ENCODE measurements around the gene MINPP1. TPM values are rescaled to one million over a fixed set of nuclear protein-coding genes. Genes with fewer than 3 reads are reported as not detected.

MINPP1 gene
- total RNA-seq, 1 experiment from 2014 or later = 37.0 TPM

DNA sequence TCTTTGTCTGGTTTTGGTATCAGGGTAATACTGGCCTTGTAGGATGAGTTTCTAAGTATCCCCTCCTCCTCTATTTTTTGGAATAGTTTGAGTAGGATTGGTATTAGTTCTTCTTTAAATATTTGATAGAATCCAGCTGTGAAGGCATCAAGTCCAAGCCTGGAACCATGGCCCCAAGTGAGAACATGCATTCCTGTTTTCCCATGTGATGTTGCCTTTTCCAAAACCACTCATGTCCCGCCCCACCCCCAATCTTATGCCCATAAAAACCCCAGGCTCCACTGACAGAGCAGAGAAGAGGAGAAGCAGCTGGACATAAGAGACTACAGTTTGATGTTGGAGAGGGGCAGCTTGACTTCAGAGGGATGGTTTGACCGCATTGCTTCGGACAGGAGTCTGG is 71.2 kb downstream of the MINPP1 start:
- no peak overlapping the region for H3K4me3 ChIP-seq (ENCODE audit: low read depth in 2 of 2, low read length in 2 of 2)
- no peak for ATAC-seq
- intact Hi-C loops (cut with micrococcal nuclease; ENCODE audit: unreplicated experiment) (no loop called here), in situ Hi-C loops (cut with HindIII; ENCODE audit: low pct_unique_long_range_greater_than_20kb, low sequenced_read_pairs) (no loop called here)
- POLR2A ChIA-PET = no interaction called here
- DNase-seq (ENCODE audit: low read depth, low spot score) = no peak
- peaks cover 5% of the 10 kb centered on the region for H3K4me1 ChIP-seq (ENCODE audit: control insufficient read depth, insufficient read depth, low read length)
- H3K36me3 ChIP-seq (ENCODE audit: control insufficient read depth, insufficient read depth, low read length) = no peaks in the 10 kb centered on the region
- no peaks in the 10 kb centered on the region for H3K9me3 ChIP-seq (ENCODE audit: control insufficient read depth, insufficient read depth, low read depth, low read length)
- BruUV-seq (replicated peaks) = no TSS peak
- TF ChIP-seq POLR2AphosphoS5 (IDR thresholded peaks at IDR 0.05; ENCODE audit: low read depth, low read length) (no peak), TCF7L2 (IDR thresholded peaks at IDR 0.05; ENCODE audit: low read depth, low read length) (no peak), SIN3A (IDR thresholded peaks at IDR 0.05; ENCODE audit: borderline replicate concordance, insufficient read depth, low read depth, low read length) (no peak)
- TF ChIP-seq, protein P1, sequence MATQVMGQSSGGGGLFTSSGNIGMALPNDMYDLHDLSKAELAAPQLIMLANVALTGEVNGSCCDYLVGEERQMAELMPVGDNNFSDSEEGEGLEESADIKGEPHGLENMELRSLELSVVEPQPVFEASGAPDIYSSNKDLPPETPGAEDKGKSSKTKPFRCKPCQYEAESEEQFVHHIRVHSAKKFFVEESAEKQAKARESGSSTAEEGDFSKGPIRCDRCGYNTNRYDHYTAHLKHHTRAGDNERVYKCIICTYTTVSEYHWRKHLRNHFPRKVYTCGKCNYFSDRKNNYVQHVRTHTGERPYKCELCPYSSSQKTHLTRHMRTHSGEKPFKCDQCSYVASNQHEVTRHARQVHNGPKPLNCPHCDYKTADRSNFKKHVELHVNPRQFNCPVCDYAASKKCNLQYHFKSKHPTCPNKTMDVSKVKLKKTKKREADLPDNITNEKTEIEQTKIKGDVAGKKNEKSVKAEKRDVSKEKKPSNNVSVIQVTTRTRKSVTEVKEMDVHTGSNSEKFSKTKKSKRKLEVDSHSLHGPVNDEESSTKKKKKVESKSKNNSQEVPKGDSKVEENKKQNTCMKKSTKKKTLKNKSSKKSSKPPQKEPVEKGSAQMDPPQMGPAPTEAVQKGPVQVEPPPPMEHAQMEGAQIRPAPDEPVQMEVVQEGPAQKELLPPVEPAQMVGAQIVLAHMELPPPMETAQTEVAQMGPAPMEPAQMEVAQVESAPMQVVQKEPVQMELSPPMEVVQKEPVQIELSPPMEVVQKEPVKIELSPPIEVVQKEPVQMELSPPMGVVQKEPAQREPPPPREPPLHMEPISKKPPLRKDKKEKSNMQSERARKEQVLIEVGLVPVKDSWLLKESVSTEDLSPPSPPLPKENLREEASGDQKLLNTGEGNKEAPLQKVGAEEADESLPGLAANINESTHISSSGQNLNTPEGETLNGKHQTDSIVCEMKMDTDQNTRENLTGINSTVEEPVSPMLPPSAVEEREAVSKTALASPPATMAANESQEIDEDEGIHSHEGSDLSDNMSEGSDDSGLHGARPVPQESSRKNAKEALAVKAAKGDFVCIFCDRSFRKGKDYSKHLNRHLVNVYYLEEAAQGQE (IDR thresholded peaks at IDR 0.05; ENCODE audit: insufficient read depth in 1 of 2, low read depth in 2 of 2, low read length in 1 of 2) = no peak
- TF ChIP-seq, protein P2, sequence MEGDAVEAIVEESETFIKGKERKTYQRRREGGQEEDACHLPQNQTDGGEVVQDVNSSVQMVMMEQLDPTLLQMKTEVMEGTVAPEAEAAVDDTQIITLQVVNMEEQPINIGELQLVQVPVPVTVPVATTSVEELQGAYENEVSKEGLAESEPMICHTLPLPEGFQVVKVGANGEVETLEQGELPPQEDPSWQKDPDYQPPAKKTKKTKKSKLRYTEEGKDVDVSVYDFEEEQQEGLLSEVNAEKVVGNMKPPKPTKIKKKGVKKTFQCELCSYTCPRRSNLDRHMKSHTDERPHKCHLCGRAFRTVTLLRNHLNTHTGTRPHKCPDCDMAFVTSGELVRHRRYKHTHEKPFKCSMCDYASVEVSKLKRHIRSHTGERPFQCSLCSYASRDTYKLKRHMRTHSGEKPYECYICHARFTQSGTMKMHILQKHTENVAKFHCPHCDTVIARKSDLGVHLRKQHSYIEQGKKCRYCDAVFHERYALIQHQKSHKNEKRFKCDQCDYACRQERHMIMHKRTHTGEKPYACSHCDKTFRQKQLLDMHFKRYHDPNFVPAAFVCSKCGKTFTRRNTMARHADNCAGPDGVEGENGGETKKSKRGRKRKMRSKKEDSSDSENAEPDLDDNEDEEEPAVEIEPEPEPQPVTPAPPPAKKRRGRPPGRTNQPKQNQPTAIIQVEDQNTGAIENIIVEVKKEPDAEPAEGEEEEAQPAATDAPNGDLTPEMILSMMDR (IDR thresholded peaks at IDR 0.05) = no peak
- CTCF ChIA-PET = no interaction called here
- no peak overlapping the region for H3K27ac ChIP-seq (ENCODE audit: low read length)
- no peaks in the 10 kb centered on the region; the same call in 1 of the 2 replicates for H3K27me3 ChIP-seq (ENCODE audit: control insufficient read depth, insufficient read depth, low read length)

DNA sequence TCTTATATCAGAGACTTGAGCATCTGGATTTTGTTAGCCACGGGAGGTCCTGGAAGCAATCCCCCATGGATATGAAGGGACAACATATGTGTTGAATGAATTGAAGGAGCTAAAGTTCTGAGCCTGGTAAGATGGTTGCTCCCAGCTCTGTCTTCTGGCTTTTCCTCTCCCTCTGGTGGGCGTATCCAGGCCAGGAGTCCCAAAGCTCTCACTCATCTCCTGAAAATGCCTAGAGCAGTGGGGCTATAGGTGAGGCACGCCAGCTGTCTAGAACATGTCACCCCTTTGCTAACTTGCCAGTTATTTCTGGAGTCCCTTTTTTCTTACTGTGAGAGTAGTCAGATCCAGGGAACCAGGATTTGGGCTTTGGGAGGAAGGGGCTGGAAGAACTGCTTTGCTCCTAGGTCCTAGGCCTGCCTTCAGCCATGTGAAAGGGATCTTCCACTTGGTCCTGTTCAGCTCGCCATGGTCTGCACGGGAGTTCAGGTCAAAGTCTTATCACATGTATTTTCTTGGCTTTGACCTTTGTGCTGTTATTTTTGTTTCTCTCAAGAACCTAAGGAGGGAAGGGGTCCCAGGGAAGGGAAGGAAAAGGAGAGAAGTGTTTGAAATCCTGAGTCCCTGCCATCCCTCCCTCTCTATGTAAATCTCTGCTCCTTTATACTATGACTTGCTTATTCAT is 73.6 kb downstream of the MINPP1 start:
- H3K9me3 ChIP-seq (ENCODE audit: control insufficient read depth, insufficient read depth, low read depth, low read length) = no peaks in the 10 kb centered on the region
- no TSS peak for BruUV-seq (replicated peaks)

More for the DNA sequence above, 73.6 kb downstream of the MINPP1 start:
- ATAC-seq (0 out of 2 replicates have a peak, but pooled peaks have one; percentile 24), DNase-seq (ENCODE audit: low read depth, low spot score) (no peak)
- Histone ChIP-seq H3K4me1 (ENCODE audit: control insufficient read depth, insufficient read depth, low read length) (peaks cover 5% of the 10 kb centered on the region), H3K36me3 (ENCODE audit: control insufficient read depth, insufficient read depth, low read length) (no peaks in the 10 kb centered on the region), H3K27me3 (ENCODE audit: control insufficient read depth, insufficient read depth, low read length) (no peaks in the 10 kb centered on the region; the same call in 1 of the 2 replicates), H3K27ac (ENCODE audit: low read length) (no peak overlapping the region), H3K4me3 (ENCODE audit: low read depth in 2 of 2, low read length in 2 of 2) (peak overlapping the region in 1 of 2 experiments; percentile 33; a peak in 2 of 4 replicates)
- CTCF ChIA-PET = no interaction called here
- POLR2A ChIA-PET = no interaction called here
- no peak for TF ChIP-seq TCF7L2 (IDR thresholded peaks at IDR 0.05; ENCODE audit: low read depth, low read length)
- TF ChIP-seq SIN3A (IDR thresholded peaks at IDR 0.05; ENCODE audit: borderline replicate concordance, insufficient read depth, low read depth, low read length) = no peak
- TF ChIP-seq, protein P2 (IDR thresholded peaks at IDR 0.05) = no peak
- TF ChIP-seq POLR2AphosphoS5 (IDR thresholded peaks at IDR 0.05; ENCODE audit: low read depth, low read length) = no peak
- TF ChIP-seq, protein P1 (IDR thresholded peaks at IDR 0.05; ENCODE audit: insufficient read depth in 1 of 2, low read depth in 2 of 2, low read length in 1 of 2) = no peak
- intact Hi-C loops (cut with micrococcal nuclease; ENCODE audit: unreplicated experiment) (no loop called here), in situ Hi-C loops (cut with HindIII; ENCODE audit: low pct_unique_long_range_greater_than_20kb, low sequenced_read_pairs) (no loop called here)
